ENCODE results near the gene LBHD2. TPM values are rescaled to one million over a fixed set of nuclear protein-coding genes. Genes with fewer than 3 reads are reported as not detected.

Gene LBHD2
- polyA plus RNA-seq, 1 of the 3 experiments (the other 2 are of a cell fraction), result not detected

DNA sequence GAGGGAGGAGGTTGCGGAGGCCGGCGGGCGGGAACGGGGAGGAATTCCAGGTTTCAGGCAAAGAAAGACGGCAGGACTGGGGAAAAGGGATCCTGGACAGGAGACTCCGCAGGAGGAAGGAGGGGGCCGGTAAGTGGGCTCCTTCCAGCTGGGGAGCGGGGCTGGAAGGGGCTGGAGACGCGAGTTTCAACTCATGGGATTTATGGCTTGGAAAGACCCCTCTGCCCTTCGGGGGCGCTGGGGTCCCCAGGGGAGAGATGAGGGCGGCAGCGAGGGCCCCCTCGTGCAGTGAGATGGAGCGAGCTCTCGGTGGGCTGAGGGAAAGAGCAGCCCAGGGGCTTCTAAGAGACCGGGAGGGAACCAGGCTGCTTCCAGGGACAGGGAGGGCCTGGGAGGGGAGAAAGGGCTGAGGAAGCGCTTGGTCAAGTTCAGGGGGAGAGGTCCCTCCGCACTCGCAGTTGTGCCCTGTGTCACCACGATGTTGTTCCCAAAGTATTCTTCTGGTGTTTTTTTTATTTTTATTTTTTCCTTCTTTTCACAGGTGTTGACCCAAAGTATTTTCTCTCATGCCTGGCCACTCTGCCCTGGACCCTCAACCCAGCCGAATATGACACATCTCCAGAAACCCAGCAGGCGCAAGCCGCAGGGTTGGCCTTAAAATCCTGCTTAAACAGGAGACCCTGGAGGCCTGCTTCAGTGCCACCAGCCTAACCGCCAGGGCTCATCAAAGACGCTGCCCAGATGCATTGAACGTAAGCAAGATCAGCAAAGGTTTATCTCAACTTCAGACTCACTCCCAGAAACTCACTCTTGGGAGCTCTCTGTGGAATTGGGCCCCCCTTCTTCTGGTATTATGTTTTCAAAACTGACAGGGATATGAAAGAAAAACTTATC, 55.4 kb downstream of the LBHD2 start:
- no peak overlapping the region for H3K4me3 ChIP-seq (ENCODE audit: low read depth in 2 of 2, low read length in 1 of 2)
- DNase-seq, result no peak
- no peaks in the 10 kb centered on the region for H3K27me3 ChIP-seq (ENCODE audit: insufficient read depth)
- H3K9ac ChIP-seq, result no peak overlapping the region
- WGBS (ENCODE audit: low lambda C conversion rate), result 93% methylated on average over 29 of the region's 29 CpGs
- no peak overlapping the region for H3K4me2 ChIP-seq
- no peaks in the 10 kb centered on the region for H3K9me2 ChIP-seq
- no peak overlapping the region for H2AFZ ChIP-seq (ENCODE audit: low read depth)
- peaks cover 12 to 14% of the 10 kb centered on the region in 2 experiments for H3K4me1 ChIP-seq (ENCODE audit: control insufficient read depth in 1 of 2, insufficient read depth in 2 of 2, low read depth in 1 of 2, low read length in 1 of 2)
- H3F3A ChIP-seq (replicated peaks; ENCODE audit: insufficient read depth), result peaks cover 5% of the 10 kb centered on the region
- no peaks in the 10 kb centered on the region for H3K36me3 ChIP-seq (replicated peaks in 1 of 2; ENCODE audit: control insufficient read depth in 1 of 2, insufficient read depth in 2 of 2, low read length in 1 of 2)
- H3K79me2 ChIP-seq (ENCODE audit: insufficient read depth), result no peaks in the 10 kb centered on the region
- CTCF ChIA-PET, result interaction anchor here (0.6 to 6.3 kb wide), 6 partner anchors 9 to 225 kb away, joined by 3 to 45 read pairs (median 4); no protein-coding TSS in a partner anchor
- TF ChIP-seq SIN3A (IDR thresholded peaks at IDR 0.05; ENCODE audit: borderline replicate concordance, low read depth, low read length), result no peak
- TF ChIP-seq, protein P1, sequence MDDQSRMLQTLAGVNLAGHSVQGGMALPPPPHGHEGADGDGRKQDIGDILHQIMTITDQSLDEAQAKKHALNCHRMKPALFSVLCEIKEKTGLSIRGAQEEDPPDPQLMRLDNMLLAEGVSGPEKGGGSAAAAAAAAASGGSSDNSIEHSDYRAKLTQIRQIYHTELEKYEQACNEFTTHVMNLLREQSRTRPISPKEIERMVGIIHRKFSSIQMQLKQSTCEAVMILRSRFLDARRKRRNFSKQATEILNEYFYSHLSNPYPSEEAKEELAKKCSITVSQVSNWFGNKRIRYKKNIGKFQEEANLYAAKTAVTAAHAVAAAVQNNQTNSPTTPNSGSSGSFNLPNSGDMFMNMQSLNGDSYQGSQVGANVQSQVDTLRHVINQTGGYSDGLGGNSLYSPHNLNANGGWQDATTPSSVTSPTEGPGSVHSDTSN (IDR thresholded peaks at IDR 0.05), result no peak
- TF ChIP-seq, protein P2, sequence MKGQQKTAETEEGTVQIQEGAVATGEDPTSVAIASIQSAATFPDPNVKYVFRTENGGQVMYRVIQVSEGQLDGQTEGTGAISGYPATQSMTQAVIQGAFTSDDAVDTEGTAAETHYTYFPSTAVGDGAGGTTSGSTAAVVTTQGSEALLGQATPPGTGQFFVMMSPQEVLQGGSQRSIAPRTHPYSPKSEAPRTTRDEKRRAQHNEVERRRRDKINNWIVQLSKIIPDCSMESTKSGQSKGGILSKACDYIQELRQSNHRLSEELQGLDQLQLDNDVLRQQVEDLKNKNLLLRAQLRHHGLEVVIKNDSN (IDR thresholded peaks at IDR 0.05; ENCODE audit: borderline replicate concordance, low read depth), result no peak
- TF ChIP-seq, protein P3, sequence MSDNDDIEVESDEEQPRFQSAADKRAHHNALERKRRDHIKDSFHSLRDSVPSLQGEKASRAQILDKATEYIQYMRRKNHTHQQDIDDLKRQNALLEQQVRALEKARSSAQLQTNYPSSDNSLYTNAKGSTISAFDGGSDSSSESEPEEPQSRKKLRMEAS (IDR thresholded peaks at IDR 0.05; ENCODE audit: low read depth), result no peak
- TF ChIP-seq NRF1 (IDR thresholded peaks at IDR 0.05; ENCODE audit: low read depth, low read length), result no peak
- TF ChIP-seq FOXM1 (IDR thresholded peaks at IDR 0.05; ENCODE audit: low read depth), result no peak
- no peak for TF ChIP-seq RCOR1 (IDR thresholded peaks at IDR 0.05; ENCODE audit: low read length)
- TF ChIP-seq TAF1 (IDR thresholded peaks at IDR 0.05; ENCODE audit: borderline replicate concordance, low read depth, low read length), result no peak
- H3K27ac ChIP-seq (ENCODE audit: low read depth in 2 of 2, low read length in 1 of 2), result no peak overlapping the region
- POLR2A ChIA-PET, result no interaction called here
- H3K9me3 ChIP-seq, result no peaks in the 10 kb centered on the region
- H4K20me1 ChIP-seq (ENCODE audit: insufficient read depth), result no peaks in the 10 kb centered on the region

Other genes starting within 250 kb of the LBHD2 start
- 0.03 TPM in 1 of 2 replicates, not detected in the other for gene AMN, start 161.5 kb upstream of the LBHD2 start, polyA plus RNA-seq (2012; rRNA removed)
- 59.7 and 61.6 TPM in 2 replicates for gene CDC42BPB, start 26.7 kb upstream of the LBHD2 start, polyA plus RNA-seq (2012; rRNA removed)
- gene EXOC3L4, start 10.5 kb downstream of the LBHD2 start, polyA plus RNA-seq (2012; rRNA removed), result 0.21 and 0.46 TPM in 2 replicates
- 11.8 and 16.0 TPM in 2 replicates for gene TNFAIP2, start 39.3 kb downstream of the LBHD2 start, polyA plus RNA-seq (2012; rRNA removed)